Right lobe of liver (tissue), 6 donors: Measurements from ENCODE around the gene GLIS1. TPM values are rescaled to one million over a fixed set of nuclear protein-coding genes. Genes with fewer than 3 reads are reported as not detected.

Experiments
- ATAC-seq, 4 donors: fragments of 200-7000 bp; cut with Tn5 transposase; one replicate each; pipeline ENCODE4 v1.9.1; 2020; ENCODE audit warnings: mild to moderate bottlenecking in 4 of 4, moderate library complexity in 4 of 4
- DNase-seq, 3 donors: peaks; one replicate each; pipeline ENCODE4 v3.0.0-alpha.2; 2020
- H3K27ac ChIP-seq, 3 donors: fragments of 200-600 bp; one replicate each; pipeline ENCODE4 v1.8.0; 2022
- H3K27me3 ChIP-seq, 2 donors: fragments of 200-600 bp; one replicate each; pipeline ENCODE4 v1.8.0; 2022
- H3K36me3 ChIP-seq, 4 donors: fragments of 200-600 bp; sonication (generic) in 1 of 4; one replicate each; pipeline versions ENCODE4 v1.5.1 to v1.8.0; 2017 to 2022; ENCODE audit warnings: control low read depth in 1 of 4
- H3K4me1 ChIP-seq, 4 donors: fragments of 200-600 bp; sonication (generic) in 1 of 4; one replicate each; pipeline versions ENCODE4 v1.5.1 to v1.8.0; 2017 to 2022; ENCODE audit warnings: control low read depth in 1 of 4
- H3K4me3 ChIP-seq, 3 donors: fragments of 200-600 bp; one replicate each; pipeline ENCODE4 v1.8.0; 2022
- H3K9me3 ChIP-seq, 4 donors: fragments of 200-600 bp; sonication (generic) in 1 of 4; one replicate each; pipeline versions ENCODE4 v1.5.1 to v1.8.0; 2017 to 2022; ENCODE audit warnings: control low read depth in 1 of 4
- POLR2A ChIP-seq: fragments of 450-650 bp; IDR thresholded peaks from one replicate; pipeline ENCODE4 v1.6.1; 2017; ENCODE audit warnings: antibody characterized with exemption, mild to moderate bottlenecking
- WGBS: methylation state at CpG from one replicate; pipeline ENCODE4 v1.1.6; 2018; ENCODE audit warnings: low coverage, low lambda C conversion rate; ENCODE audit not compliant: insufficient coverage; ENCODE audit errors: missing lambda C conversion rate; 5-methylcytosine and 5-hydroxymethylcytosine counted together
- intact Hi-C, 2 donors: fragments of 100-400 bp; cut with DNase I; formaldehyde crosslinking; loops; one replicate each; pipeline versions ENCODE4 v1.11.2 to v1.14.1; 2022
- total RNA-seq, 6 experiments: library from RNA; depleted of rRNA in 2 of 6; stranded (reverse); fragments of >200 nt in 2 of 6; fragmentation: NEBNext Ultra II Directional in 3 of 6; extraction: Animal tissue kit (Norgen Biotek cat#: 25700) in 3 of 6; gene quantifications; one replicate each; pipeline versions ENCODE4 v1.1.0 to v1.2.4, GENCODE V29; 2016 to 2023
- TF ChIP-seq, protein P1 (sequence below), 4 donors: fragments of 200-600 bp in 3 of 4; fragments of 450-650 bp in 1 of 4; IDR thresholded peaks; one replicate each; pipeline versions ENCODE4 v1.5.1 to v1.8.0; 2016 to 2022; ENCODE audit warnings: antibody characterized with exemption in 4 of 4, mild to moderate bottlenecking in 2 of 4
- donor health status: DM: no; HTN: yes; CAD: no.
- donor health status: DM: no; HTN: no; CAD: no.
- donor health status: DM: no; HTN: no; CAD: no.
- donor health status: DM: no; HTN: yes; CAD: no.
- donor health status: DM: no; HTN: yes; CAD: no.

Gene GLIS1
- total RNA-seq, 6 experiments from 2014 or later = not detected

GRCh38 chr1:53539711-53540603 lies 199.0 kb downstream of the GLIS1 start:
- Histone ChIP-seq H3K27ac (no peak overlapping the region), H3K4me1 (no peaks in the 10 kb centered on the region), H3K36me3 (no peaks in the 10 kb centered on the region), H3K9me3 (no peaks in the 10 kb centered on the region), H3K27me3 (no peaks in the 10 kb centered on the region), H3K4me3 (no peak overlapping the region)
- 94% methylated on average over 8 of the region's 22 CpGs for WGBS
- TF ChIP-seq POLR2A = no peak
- TF ChIP-seq, protein P1, sequence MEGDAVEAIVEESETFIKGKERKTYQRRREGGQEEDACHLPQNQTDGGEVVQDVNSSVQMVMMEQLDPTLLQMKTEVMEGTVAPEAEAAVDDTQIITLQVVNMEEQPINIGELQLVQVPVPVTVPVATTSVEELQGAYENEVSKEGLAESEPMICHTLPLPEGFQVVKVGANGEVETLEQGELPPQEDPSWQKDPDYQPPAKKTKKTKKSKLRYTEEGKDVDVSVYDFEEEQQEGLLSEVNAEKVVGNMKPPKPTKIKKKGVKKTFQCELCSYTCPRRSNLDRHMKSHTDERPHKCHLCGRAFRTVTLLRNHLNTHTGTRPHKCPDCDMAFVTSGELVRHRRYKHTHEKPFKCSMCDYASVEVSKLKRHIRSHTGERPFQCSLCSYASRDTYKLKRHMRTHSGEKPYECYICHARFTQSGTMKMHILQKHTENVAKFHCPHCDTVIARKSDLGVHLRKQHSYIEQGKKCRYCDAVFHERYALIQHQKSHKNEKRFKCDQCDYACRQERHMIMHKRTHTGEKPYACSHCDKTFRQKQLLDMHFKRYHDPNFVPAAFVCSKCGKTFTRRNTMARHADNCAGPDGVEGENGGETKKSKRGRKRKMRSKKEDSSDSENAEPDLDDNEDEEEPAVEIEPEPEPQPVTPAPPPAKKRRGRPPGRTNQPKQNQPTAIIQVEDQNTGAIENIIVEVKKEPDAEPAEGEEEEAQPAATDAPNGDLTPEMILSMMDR (IDR thresholded peaks at IDR 0.05) = no peak
- no peak for DNase-seq
- no peak for ATAC-seq
- intact Hi-C loops = no loop called here

DNA sequence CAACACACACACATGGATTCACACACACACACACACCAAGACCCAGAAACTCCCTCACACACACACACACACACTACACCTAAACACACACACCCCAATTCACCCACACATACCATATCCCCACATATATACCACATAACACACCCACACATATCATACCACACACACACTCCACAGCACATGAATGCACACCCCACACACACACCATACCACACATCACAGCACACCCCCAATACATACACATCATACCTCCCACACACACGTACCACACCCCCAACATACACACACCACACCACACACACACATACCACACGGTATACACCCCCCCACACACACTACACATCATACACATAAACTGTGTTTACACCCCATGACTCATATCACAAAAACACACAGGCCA lies 199.7 kb downstream of the GLIS1 start:
- Histone ChIP-seq H3K27ac (no peak overlapping the region), H3K27me3 (no peaks in the 10 kb centered on the region), H3K9me3 (no peaks in the 10 kb centered on the region), H3K4me1 (no peaks in the 10 kb centered on the region), H3K4me3 (no peak overlapping the region), H3K36me3 (no peaks in the 10 kb centered on the region)
- 79% methylated on average over 2 of the region's 2 CpGs for WGBS
- no peak for TF ChIP-seq POLR2A
- TF ChIP-seq, protein P1 (IDR thresholded peaks at IDR 0.05) = no peak
- intact Hi-C loops = no loop called here
- ATAC-seq = no peak
- no peak for DNase-seq

DNA sequence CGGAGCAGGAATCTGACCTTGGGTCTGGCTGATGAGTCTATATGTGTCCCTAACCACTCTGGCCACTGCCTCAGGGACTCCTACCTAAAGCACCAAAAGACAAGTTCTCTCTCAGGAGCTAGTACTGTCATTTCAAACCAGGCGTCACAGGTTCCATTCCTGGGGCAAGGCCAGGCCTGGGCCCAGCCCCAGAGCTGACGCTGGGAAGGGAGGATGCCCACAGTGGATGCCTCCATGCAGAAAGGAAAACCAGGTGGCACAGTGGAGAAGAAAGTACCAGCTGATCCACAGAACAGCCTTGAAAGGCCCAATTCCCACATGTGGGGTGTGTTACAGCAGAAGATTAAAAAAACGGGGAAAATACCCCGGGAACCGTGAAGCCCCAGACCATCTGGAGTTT lies 202.4 kb downstream of the GLIS1 start:
- Histone ChIP-seq H3K4me3 (no peak overlapping the region), H3K36me3 (no peaks in the 10 kb centered on the region), H3K4me1 (no peaks in the 10 kb centered on the region), H3K27ac (no peak overlapping the region), H3K9me3 (no peaks in the 10 kb centered on the region), H3K27me3 (no peaks in the 10 kb centered on the region)
- no peak for ATAC-seq
- DNase-seq = no peak
- WGBS = 83% methylated on average over 4 of the region's 6 CpGs
- intact Hi-C loops = no loop called here
- no peak for TF ChIP-seq POLR2A
- TF ChIP-seq, protein P1 (IDR thresholded peaks at IDR 0.05) = no peak

DNA sequence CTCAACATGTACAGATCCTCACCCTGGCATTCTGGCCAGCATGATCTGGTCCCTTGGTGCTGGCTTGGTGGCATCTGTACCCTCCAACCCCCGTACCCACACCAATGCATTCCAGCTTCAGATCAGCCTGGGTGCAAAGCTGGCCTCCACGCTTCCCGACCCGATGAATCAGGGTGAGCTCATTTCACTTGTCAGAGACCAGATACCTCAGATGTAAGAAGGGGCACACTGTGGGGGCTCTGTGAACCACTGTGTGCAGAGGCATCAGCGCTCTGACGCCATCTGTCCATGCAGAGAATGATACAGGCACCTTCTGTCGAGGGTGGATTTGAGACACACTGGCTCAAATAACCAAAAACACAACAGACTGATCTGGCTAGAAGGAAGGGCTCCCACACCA lies 203.1 kb downstream of the GLIS1 start:
- Histone ChIP-seq H3K4me1 (no peaks in the 10 kb centered on the region), H3K4me3 (no peak overlapping the region), H3K27ac (no peak overlapping the region), H3K36me3 (no peaks in the 10 kb centered on the region), H3K27me3 (no peaks in the 10 kb centered on the region), H3K9me3 (no peaks in the 10 kb centered on the region)
- intact Hi-C loops = no loop called here
- no peak for ATAC-seq
- TF ChIP-seq POLR2A = no peak
- TF ChIP-seq, protein P1 (IDR thresholded peaks at IDR 0.05) = no peak
- no peak for DNase-seq
- 73% methylated on average over 7 of the region's 7 CpGs for WGBS
